ENCODE data around the gene B3GNT4. TPM values are rescaled to one million over a fixed set of nuclear protein-coding genes. Genes with fewer than 3 reads are reported as not detected.
"Not testable (repeated sequence)": the region's sequence is repeated elsewhere in the genome, so short reads cannot be mapped to it uniquely, and the experiment has no call there.

Gene B3GNT4
- total RNA-seq, 1 experiment from 2014 or later, result not detected

DNA sequence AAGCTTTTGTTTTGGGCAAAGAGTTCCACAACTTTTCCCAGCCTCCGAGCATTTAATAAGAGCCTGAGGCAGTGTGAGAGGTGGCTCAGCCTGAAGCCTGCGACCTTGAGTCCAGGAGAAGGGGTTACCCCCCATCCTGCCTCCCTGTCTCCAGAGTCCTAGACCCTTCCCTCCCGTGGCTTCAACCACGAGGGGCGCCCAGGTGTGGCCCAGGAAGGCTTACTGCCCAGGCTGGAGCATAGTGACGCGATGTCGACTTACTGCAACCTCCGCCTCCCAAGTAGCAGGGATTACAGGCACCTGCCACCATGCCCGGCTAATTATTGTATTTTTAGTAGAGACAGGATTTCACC, 19.9 kb upstream of the B3GNT4 start:
- Histone ChIP-seq H3K36me3 (no peaks in the 10 kb centered on the region), H3K4me3 (no peak overlapping the region), H3K27me3 (no peaks in the 10 kb centered on the region), H3K9me3 (0 out of 2 replicates have a peak, but pooled peaks cover 4% of the 10 kb centered on the region)
- DNase-seq, result no peak

DNA sequence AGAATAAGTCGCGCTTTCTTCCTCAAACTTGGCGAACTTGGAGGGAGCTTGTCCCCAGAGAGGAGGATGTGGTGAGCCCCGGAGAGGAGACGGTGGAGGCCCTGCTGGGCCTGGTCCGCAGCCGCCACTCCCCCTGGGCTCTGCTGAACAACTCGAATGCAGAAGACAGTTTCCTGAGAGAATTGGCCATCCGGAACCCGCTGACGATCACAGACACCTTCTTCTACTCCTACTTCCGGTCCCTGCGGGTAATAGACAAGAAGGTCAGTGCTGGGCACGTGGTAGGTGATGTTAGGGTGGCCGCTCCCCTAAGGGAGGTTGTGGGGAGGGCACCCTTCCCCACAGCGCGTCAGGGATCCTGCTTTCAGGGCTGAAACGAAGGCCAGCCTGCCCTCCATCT, 19.0 kb upstream of the B3GNT4 start:
- H3K9me3 ChIP-seq, result 0 out of 2 replicates have a peak, but pooled peaks cover 4% of the 10 kb centered on the region
- H3K27me3 ChIP-seq, result no peaks in the 10 kb centered on the region
- no peak overlapping the region for H3K4me3 ChIP-seq
- H3K36me3 ChIP-seq, result no peaks in the 10 kb centered on the region
- no peak for DNase-seq

DNA sequence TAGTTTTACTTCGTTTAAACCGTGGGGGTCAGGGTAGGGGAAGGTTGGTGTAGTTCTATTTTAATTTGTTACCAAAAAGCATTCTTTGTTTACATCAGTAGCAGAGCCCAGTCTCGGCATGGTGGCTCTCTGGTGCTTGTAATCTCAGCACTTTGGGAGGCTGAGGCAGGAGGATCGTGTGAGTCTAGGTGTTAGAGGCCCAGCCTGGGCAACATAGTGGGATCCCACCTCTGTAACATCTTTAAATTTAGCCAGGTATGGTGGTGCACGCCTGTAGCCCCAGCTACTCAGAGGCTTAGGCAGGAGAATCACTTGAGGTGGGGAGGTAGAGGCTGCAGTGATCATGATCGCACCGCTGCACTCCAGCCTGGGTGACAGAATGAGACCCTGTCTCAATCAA, 18.4 kb upstream of the B3GNT4 start:
- no peaks in the 10 kb centered on the region for H3K27me3 ChIP-seq
- H3K9me3 ChIP-seq, result 0 out of 2 replicates have a peak, but pooled peaks cover 4% of the 10 kb centered on the region
- H3K36me3 ChIP-seq, result no peaks in the 10 kb centered on the region
- no peak for DNase-seq
- H3K4me3 ChIP-seq, result no peak overlapping the region

DNA sequence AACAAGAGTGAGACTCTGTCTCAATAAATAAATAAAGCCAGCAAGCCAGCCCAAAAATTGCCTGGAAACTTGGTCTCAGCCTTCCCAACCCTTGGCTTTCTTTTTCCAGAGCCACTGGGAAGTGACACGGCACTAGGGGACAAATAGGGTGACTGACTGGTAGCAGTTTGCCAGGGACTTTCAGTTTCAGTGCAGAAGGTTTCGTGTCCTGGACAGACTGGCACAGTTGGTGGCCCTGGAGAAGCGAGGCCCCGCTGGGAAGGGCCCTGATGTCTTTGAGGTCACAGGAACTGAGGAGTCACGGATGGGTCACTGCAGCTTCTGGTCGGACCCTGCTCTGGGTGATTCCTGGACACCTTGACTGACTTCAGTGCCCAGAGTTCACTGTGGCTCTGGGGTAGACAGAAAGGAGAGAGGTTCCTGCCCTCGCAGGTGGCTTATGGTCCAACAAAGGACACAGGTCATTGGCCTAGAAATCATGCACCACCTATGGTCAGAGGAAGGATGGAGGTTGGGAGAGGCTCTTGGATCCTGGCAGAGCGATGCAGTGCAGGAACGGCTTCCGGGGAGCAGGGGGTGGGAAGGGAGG, 17.9 kb upstream of the B3GNT4 start:
- H3K27me3 ChIP-seq, result no peaks in the 10 kb centered on the region

DNA sequence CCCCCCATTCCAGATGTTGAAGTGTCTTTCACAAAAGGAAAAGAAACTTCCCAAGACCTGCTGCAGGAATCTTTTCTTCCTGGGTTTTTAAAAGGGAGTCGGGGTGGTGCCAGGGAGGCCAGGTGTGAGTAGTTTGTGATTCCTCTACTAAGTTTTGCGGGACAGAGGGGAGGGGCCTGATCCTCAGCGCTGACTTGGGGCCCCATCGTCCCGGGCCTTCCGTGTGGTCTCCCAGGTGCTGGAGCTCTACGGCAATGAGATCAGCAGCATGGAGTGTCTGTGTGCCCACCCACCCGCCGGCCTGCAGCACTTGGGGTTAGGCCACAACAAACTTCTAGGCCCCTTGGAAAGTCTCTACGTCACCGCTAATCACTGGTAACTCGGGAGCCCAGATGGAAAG, 16.0 kb upstream of the B3GNT4 start:
- DNase-seq, result no peak
- no peak overlapping the region for H3K4me3 ChIP-seq
- no peaks in the 10 kb centered on the region for H3K36me3 ChIP-seq
- H3K27me3 ChIP-seq, result no peaks in the 10 kb centered on the region
- H3K9me3 ChIP-seq, result no peaks in the 10 kb centered on the region

More for the DNA sequence above, 17.9 kb upstream of the B3GNT4 start:
- Histone ChIP-seq H3K36me3 (no peaks in the 10 kb centered on the region), H3K9me3 (0 out of 2 replicates have a peak, but pooled peaks cover 4% of the 10 kb centered on the region), H3K4me3 (no peak overlapping the region)
- DNase-seq, result no peak

DNA sequence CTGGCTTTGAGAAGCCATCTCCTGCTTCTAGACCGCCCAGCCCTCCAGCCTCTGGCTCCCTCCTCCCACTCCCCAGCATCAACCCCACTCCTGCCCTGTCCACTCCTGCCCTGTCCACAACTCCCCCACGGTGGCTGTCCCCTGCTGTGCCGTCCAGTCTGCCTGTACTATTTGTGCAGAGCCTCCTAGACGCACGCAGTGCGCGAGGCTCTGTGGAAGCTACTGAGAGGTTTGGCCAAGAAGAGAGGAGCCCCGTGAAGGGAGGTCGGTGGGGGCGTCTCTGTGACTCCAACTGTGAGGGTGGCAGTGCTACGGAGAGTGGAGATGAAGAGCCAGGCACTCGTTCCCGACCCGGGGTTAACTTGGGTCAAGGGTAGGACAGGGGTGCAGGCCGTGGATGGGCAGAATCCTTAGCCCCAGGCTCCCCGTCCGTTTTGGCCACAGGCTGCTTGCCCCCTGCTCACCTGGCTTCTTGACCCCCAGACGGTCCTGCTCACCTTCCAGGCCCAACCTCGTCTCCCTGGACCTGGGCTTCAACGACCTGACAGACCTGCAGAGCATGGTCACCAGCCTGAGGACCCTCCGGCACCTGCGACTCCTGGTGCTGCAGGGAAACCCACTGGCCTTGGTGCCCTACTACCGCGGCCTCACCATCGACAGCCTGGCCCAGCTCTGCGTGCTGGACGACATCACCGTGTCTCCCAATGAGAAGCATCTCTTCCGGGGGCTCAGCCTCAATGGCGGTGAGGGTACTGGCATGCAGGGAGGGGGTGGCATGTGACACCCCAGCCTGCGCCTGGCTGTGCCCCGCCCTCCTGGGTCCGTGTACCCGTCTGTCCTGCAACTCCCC, 13.7 kb upstream of the B3GNT4 start:
- DNase-seq, result no peak
- H3K27me3 ChIP-seq, result no peaks in the 10 kb centered on the region
- H3K4me3 ChIP-seq, result no peak overlapping the region
- no peaks in the 10 kb centered on the region for H3K36me3 ChIP-seq
- peaks cover 2% of the 10 kb centered on the region; the same call in 1 of the 2 replicates for H3K9me3 ChIP-seq

DNA sequence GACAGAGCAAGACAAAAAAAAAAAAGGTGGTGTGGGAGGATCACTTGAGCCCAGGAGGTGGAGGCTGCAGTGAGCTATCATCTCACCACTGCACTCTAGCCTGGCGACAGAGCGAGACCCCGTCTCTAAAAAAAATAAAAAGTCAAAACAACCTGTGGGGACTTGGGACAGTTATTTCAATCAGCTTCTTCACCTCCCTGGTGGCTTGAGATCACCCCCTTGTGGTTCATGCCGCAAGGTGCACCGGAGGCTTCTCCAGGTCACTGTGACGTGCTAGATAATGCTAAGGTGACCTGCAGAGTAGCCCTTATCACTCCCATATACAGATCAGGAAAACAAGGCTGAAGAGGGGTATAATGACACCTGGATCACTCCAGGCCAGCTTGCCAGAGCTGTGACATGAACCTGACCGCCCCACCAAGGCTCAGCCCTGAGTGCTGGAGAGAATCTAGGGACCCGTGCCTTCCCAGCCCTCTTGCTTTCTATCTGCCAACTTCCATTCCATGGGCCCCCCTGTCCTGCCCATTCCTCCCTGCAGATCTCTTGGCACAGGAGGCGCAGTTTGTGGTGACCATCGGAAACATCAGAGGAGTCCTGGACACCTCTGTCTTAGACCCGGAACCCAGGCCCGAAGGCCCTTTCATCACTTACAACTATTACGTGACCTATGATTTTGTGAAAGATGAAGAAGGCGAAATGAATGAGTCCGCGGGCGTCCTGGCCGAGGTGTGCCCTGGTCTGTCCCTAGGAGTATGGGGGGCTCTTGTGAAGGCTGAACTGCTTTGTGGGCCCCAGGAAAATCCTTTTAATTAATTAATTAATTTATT, 12.5 kb upstream of the B3GNT4 start:
- peak; percentile 43 for DNase-seq
- Histone ChIP-seq H3K9me3 (peaks cover 11% of the 10 kb centered on the region), H3K36me3 (no peaks in the 10 kb centered on the region), H3K4me3 (no peak overlapping the region), H3K27me3 (no peaks in the 10 kb centered on the region)

DNA sequence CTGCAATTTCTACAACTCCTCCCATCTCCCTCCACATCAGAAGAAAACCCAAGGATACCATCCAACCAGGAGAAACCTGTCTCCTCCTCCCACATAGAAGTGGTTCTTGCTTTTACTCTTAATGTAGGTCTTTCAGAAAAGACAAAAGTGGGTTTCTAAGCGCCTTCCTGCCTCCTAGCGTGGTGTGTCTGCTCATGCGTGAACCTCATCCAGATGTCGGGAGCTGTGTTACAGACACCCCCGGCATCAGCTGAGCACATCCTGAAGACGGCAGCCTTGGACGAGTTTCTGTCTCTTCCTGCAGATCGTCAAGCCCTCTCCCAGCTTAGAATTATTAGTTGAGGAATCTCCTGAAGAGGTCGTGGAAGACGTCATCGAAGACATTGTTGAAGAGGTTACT, 11.1 kb upstream of the B3GNT4 start:
- DNase-seq, result no peak
- H3K4me3 ChIP-seq, result no peak overlapping the region
- no peaks in the 10 kb centered on the region for H3K36me3 ChIP-seq
- H3K27me3 ChIP-seq, result no peaks in the 10 kb centered on the region
- peaks cover 11% of the 10 kb centered on the region for H3K9me3 ChIP-seq

DNA sequence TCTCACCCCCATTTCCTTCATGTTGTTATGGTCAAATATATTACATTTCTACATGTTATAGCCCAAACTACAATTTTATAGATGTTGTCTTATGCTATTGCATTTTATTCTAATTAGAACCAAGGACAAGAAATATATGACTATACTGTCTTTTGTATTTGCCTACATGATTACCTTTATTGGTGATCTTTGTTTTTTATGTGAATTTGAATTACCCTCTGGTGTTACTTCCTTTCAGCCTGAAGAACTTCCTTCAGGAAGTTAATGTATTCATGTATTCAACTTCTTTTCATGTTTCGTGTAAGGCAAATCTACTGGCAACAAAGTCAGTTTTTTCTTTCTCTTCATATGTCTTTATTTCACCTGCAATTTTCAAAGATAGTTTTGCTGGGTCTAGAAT, 8.7 kb upstream of the B3GNT4 start:
- no peaks in the 10 kb centered on the region for H3K36me3 ChIP-seq
- H3K27me3 ChIP-seq, result no peaks in the 10 kb centered on the region
- DNase-seq, result no peak
- H3K9me3 ChIP-seq, result peaks cover 11% of the 10 kb centered on the region
- no peak overlapping the region for H3K4me3 ChIP-seq

DNA sequence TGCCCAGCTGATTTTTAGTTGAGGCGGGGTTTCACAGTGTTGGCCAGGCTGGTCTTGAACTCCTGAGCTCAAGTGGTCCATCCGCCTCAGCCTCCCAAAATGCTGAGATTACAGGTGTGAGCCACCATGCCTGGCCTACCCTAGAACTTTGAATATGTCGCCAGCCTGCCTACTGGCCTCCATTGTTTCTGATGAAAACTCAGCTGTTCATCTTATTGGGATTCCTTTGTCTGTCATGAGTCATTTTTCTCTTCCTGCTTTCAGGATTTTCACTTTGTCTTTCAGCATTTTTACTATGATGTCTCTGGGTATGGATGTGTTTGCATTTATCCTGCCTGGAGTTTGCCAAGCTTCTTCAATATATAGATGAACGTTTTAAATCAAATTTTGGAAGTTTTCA, 8.1 kb upstream of the B3GNT4 start:
- H3K36me3 ChIP-seq, result no peaks in the 10 kb centered on the region
- no peak for DNase-seq
- no peak overlapping the region for H3K4me3 ChIP-seq
- H3K27me3 ChIP-seq, result no peaks in the 10 kb centered on the region
- H3K9me3 ChIP-seq, result peaks cover 11% of the 10 kb centered on the region

DNA sequence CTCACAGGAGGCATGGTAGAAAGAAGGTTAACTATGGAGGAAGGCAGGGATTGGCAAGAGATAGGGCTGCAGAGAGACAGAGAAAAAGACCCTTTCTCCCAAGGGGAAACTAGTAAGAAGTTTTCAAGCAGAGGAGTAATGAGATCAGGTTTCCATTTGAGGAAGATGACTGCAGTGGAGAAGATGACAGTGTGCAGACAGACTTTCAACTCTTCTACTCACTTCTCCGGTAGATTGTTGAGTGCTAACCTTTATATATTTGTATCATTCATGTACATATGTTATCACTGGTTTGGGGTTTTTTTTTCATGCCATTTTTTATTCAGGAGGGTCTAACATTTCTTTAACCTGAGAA, 5.9 kb upstream of the B3GNT4 start:
- Histone ChIP-seq H3K9me3 (peaks cover 11% of the 10 kb centered on the region), H3K27me3 (no peaks in the 10 kb centered on the region), H3K36me3 (no peaks in the 10 kb centered on the region), H3K4me3 (no peak overlapping the region)
- DNase-seq, result no peak

DNA sequence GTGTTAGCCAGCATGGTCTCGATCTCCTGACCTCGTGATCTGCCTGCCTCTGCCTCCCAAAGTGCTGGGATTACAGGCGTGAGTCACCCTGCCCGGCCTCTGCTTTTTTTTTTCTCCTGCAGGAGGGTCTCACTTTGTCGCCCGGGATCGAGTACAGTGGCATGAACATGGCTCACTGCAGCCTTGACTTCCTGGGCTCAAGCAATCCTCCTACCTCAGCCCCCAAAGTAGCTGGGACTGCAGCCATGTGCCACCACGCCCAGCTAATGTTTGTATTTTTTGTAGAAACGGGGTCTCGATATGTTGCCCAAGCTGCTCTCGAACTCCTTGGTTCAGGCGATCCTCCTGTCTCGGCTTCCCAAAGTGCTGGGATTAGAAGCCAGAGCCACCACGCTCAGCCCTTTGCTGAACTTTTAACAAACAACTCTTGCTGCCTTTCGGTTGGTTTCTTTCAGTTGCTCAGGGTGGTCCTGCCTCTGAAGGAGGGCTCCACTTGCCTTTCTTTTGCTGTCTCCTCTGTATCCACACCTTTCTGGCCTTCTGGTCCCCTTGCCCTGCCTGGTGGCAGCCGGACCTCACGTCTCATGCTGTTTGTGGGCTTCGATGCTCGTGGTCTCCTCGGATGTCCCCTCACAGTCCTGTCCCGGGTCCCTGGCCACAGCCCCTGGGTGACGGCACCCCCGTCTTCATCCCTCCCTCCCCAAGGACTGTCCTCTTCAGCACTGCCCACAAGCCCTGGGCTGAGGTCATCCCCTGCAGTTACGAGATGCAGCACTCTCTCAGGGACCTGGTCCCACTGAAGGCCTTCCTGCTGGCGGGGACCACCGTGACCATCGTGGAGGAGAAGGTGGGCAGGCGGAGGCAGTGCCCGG, 3.8 kb upstream of the B3GNT4 start:
- Histone ChIP-seq H3K9me3 (peaks cover 10% of the 10 kb centered on the region), H3K36me3 (no peaks in the 10 kb centered on the region), H3K27me3 (no peaks in the 10 kb centered on the region), H3K4me3 (no peak overlapping the region)
- no peak for DNase-seq

DNA sequence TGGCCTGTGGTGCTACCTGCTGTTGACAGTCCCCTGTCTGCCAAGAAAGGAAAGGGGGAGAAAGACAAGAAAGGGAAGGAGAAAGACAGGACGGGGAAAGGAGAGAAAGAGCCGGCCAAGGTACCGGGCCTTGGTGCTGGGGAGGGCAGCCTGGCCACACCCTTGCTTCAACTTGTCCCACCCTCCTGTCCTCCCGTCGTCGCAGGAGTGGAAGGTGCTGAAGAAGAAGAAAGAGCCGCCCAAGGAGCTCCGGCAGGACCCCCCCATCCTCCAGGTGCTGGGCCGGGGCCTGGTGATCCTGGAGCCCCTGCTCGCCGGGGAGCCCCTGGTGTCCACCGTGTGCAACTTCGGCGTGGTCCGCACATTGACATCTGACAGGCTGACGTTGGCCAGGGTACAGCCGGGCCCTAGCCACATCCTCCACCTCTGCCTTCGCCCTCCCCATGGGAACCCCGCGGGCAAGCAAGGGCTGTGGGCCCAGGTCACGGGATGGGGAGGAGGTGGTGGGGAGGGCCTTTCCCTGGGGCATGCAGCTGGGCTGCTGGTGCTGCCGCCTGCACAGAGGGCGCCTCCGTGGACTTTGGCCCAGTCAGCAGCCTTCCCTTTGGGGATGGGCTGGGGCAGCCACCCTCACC, 2.9 kb upstream of the B3GNT4 start:
- peaks cover 3% of the 10 kb centered on the region for H3K9me3 ChIP-seq
- no peaks in the 10 kb centered on the region for H3K36me3 ChIP-seq
- no peak for DNase-seq
- no peak overlapping the region for H3K4me3 ChIP-seq
- H3K27me3 ChIP-seq, result no peaks in the 10 kb centered on the region

DNA sequence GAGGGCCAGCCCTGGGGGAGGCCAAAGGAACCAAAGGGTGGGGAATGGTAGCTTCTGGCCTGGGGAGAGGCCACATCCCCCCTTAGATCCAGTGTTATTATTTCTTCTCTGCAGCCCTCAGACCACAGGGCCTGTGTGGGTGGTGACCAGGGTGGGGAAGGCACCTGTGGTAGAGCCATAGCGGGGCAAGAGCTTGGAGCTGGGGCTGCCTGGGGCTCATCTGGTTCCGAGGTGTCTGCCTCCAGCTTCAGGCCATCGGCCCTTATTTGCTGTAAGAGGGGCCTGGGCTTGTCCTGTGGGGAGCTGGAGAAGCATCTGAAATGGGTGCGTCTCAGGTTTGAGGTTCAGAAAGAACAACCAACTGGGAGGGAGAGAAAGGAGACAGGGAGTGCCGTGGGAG, 2.1 kb upstream of the B3GNT4 start:
- no peaks in the 10 kb centered on the region for H3K36me3 ChIP-seq
- DNase-seq, result no peak
- H3K4me3 ChIP-seq, result no peak overlapping the region
- no peaks in the 10 kb centered on the region for H3K27me3 ChIP-seq
- H3K9me3 ChIP-seq, result no peaks in the 10 kb centered on the region

DNA sequence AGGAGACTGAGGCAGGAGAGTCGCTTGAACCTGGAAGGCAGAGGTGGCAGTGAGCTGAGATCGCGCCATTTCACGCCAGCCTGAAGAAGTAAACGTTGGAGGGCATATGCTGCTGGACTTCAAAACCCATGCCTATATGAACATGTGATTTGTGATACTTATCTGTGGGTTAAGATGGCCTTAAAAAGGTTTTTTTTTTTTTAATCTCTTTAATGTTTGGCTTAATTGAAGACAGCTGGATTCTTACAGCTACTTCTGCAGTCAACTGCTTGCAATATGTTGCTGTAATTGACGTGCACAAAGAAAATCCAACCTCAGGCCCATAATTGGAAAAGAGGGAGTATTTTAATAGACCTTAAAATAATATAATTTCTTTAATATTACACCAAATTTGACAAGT, 1.5 kb upstream of the B3GNT4 start:
- Histone ChIP-seq H3K9me3 (no peaks in the 10 kb centered on the region), H3K36me3 (no peaks in the 10 kb centered on the region), H3K4me3 (no peak overlapping the region), H3K27me3 (no peaks in the 10 kb centered on the region)
- no peak for DNase-seq

DNA sequence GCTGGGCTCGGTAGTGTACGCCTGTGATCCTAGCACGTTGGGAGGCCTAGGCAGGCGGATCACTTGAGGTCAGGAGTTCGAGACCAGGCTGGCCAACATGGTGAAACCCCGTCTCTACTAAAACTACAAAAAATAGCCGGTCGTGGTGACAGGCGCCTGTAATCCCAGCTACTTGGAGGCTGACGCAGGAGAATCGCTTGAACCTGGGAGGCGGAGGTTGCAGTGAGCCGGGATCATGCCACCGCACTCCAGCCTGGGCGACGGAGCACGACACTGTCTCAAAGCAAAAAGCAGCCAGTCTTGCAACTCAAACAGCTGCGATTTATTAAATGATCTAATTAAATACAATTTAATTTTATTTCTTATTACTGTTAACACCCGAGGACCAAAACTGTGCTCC, 698 bp upstream of the B3GNT4 start:
- H3K9me3 ChIP-seq, H3K27me3 ChIP-seq, H3K36me3 ChIP-seq, DNase-seq: not testable (repeated sequence)
- peak overlapping the region; percentile 51 for H3K4me3 ChIP-seq
